Epithelial cell of proximal tubule (primary cell): ENCODE data around the gene RIN3. TPM values are rescaled to one million over a fixed set of nuclear protein-coding genes. Genes with fewer than 3 reads are reported as not detected.

Experiments
- DNase-seq: peaks from one replicate; pipeline ENCODE4 v3.0.0-alpha.2; 2011; ENCODE audit warnings: low read depth
- H3K4me3 ChIP-seq: 2 replicates; pipeline ENCODE4 v1.5.1; 2011; ENCODE audit warnings: low read depth, mild to moderate bottlenecking, low read length
- CTCF ChIP-seq: conservative IDR thresholded peaks from 2 replicates; pipeline ENCODE4 v1.5.1; 2012; ENCODE audit warnings: low read depth, mild to moderate bottlenecking, low read length
- total RNA-seq: library from RNA; depleted of rRNA; stranded (reverse); fragments of >200 nt; gene quantifications from 2 replicates; pipeline ENCODE4 v1.2.3, GENCODE V29; 2015

Gene RIN3
- total RNA-seq, 1 donor from 2014 or later: 7.4 TPM

DNA sequence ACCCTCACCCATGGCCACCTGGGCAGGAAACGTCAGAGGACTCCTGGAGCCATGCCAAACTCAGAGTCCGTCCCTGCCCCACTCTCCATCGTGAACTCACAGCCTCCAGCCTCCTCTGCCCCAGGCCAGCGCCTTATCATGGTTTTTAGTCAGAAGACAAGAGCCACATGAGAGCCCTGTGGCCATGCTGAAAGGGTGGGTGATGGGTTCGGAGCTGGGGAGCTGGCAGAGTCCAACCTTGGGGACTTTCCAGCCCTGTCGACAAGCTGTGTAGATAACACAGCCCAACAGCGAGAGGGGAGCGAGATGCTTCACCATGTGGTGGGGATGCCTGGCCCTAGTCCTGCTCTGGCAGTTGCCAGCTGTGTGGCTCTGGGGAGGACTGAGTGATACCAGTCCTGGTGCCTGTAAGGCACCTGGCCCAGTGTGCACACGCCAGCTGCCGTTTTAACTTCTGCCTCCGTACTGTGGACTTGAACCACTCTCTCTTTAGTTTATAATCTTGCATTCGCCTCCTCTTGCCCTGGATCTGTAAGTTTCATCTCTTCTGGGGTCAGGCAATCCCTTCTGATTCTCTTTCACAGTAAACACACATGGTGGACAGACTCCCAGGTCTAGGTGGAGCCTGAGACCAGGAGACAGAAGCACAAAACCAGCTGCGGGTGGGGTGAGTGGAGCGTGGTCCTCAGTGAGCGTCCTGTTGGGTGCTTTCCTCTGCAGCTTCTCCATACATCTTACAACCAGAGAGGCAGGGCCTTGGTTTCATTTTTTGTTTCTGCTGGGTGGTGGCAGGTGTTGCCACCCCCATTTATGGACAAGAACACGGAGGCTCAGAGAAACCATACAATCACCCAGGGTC lies 55.3 kb downstream of the RIN3 start:
- no peak for DNase-seq
- TF ChIP-seq CTCF: no peak
- H3K4me3 ChIP-seq: no peak overlapping the region

- TF ChIP-seq CTCF: no peak
- H3K4me3 ChIP-seq: no peak overlapping the region
- DNase-seq: no peak
Measured at GRCh38 chr14:92570674-92571262, 57.2 kb downstream of the RIN3 start.

DNA sequence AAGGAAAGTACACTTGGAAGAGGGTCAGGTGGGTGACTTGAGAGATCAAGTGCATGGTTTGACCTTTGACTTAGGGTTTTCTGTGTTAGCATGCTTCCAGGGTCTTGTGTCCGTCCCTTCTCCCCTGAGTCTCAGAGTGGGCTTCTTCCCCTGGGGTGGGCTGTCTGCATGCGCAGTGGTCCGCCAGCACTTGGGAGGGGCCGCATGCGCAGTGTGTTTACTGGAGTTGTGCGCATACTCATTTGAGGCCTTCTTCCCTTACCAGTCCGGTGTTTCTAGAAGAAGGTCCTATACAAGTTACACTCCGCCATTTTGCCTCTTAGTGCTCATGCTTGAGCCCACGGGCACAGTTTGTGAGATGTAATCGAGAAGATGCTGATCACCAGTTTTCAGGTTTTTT lies 58.5 kb downstream of the RIN3 start:
- no peak for TF ChIP-seq CTCF
- H3K4me3 ChIP-seq: no peak overlapping the region
- DNase-seq: no peak

- H3K4me3 ChIP-seq: no peak overlapping the region
- no peak for DNase-seq
- TF ChIP-seq CTCF: no peak
Measured at GRCh38 chr14:92573761-92574498, 60.3 kb downstream of the RIN3 start.

DNA sequence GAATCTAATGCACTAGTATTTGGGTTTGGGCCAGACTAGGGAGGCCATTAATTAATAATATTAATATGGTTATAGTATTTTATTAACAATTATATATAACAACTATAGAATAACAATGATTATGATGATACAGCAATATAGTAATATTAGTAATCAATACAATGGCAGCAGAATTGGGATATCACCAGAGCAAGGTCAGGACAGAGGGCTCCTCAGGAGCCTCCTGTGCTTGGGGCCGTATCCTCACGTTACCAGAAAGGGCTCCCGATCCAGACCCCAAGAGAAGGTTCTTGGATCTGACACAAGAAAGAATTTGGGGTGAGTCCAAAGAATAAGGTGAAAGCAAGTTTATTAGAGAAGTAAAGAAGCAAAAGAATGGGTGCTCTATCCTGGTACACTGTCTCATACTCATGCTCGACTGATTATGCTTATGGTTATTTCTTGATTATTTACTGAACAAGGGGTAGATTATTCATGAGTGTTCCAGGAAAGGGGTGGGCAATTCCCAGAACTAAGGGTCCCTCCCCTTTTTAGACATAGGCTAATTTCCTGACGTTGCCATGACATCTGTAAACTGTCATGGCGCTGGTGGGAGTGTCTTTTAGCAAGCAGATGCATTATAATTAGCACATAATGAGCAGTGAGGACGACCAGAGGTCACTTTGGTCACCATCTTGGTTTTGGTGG lies 61.6 kb downstream of the RIN3 start:
- H3K4me3 ChIP-seq: no peak overlapping the region
- DNase-seq: no peak
- no peak for TF ChIP-seq CTCF

- DNase-seq: no peak
- TF ChIP-seq CTCF: no peak
Measured at GRCh38 chr14:92575748-92576303, 62.2 kb downstream of the RIN3 start.

More at GRCh38 chr14:92575748-92576303, 62.2 kb downstream of the RIN3 start:
- H3K4me3 ChIP-seq: no peak overlapping the region
